Tibial nerve (tissue), 4 donors: ENCODE data around the gene DZIP1L. TPM values are rescaled to one million over a fixed set of nuclear protein-coding genes. Genes with fewer than 3 reads are reported as not detected.

Experiments
- DNase-seq, 2 donors: peaks; one replicate each; pipeline ENCODE4 v3.0.0-alpha.2; 2019; ENCODE audit warnings: low spot score in 2 of 2
- H3K27ac ChIP-seq, 4 donors: fragments of 200-600 bp; sonication (generic) in 3 of 4; one replicate each; pipeline ENCODE4 v1.5.1; 2017 to 2019; ENCODE audit warnings: mild to moderate bottlenecking in 1 of 4
- H3K27me3 ChIP-seq, 2 donors: fragments of 200-600 bp; sonication (generic) in 1 of 2; one replicate each; pipeline versions ENCODE4 v1.5.1 to v1.6.0; 2017 to 2019
- H3K36me3 ChIP-seq, 3 donors: fragments of 200-600 bp; sonication (generic); one replicate each; pipeline ENCODE4 v1.5.1; 2018 to 2019
- H3K4me1 ChIP-seq, 4 donors: fragments of 200-600 bp; sonication (generic) in 3 of 4; one replicate each; pipeline ENCODE4 v1.5.1; 2017 to 2019
- H3K4me3 ChIP-seq, 4 donors: fragments of 200-600 bp; sonication (generic) in 3 of 4; one replicate each; pipeline ENCODE4 v1.5.1; 2017 to 2019; ENCODE audit warnings: mild to moderate bottlenecking in 1 of 4, moderate library complexity in 1 of 4
- H3K9me3 ChIP-seq, 4 donors: fragments of 200-600 bp; sonication (generic) in 3 of 4; one replicate each; pipeline ENCODE4 v1.5.1; 2017 to 2019
- CTCF ChIP-seq, 5 experiments: fragments of 200-600 bp in 3 of 5; fragments of 450-650 bp in 2 of 5; sonication (generic) in 3 of 5; IDR thresholded peaks; one replicate each; pipeline ENCODE4 v1.5.1; 2016 to 2019; ENCODE audit warnings: antibody characterized with exemption in 5 of 5, mild to moderate bottlenecking in 3 of 5, moderate library complexity in 2 of 5
- EP300 ChIP-seq, 2 donors: sonication (generic); formaldehyde crosslinking; IDR thresholded peaks; one replicate each; pipeline ENCODE4 v1.6.1; 2017; ENCODE audit warnings: antibody characterized with exemption in 2 of 2, mild to moderate bottlenecking in 1 of 2
- POLR2A ChIP-seq, 2 donors: fragments of 450-650 bp; IDR thresholded peaks; one replicate each; pipeline ENCODE4 v1.6.1; 2017; ENCODE audit warnings: antibody characterized with exemption in 2 of 2, mild to moderate bottlenecking in 2 of 2, moderate library complexity in 2 of 2
- WGBS, 2 donors: methylation state at CpG; one replicate each; pipeline ENCODE4 v1.1.5; 2018; 5-methylcytosine and 5-hydroxymethylcytosine counted together
- total RNA-seq, 4 donors: library from RNA; depleted of rRNA; stranded (reverse); fragments of >200 nt; gene quantifications; one replicate each; pipeline ENCODE4 v1.1.0, GENCODE V29; 2016

Gene DZIP1L
- total RNA-seq, 4 donors from 2014 or later, result 40.2 to 64.5 (median 42.8) TPM

DNA sequence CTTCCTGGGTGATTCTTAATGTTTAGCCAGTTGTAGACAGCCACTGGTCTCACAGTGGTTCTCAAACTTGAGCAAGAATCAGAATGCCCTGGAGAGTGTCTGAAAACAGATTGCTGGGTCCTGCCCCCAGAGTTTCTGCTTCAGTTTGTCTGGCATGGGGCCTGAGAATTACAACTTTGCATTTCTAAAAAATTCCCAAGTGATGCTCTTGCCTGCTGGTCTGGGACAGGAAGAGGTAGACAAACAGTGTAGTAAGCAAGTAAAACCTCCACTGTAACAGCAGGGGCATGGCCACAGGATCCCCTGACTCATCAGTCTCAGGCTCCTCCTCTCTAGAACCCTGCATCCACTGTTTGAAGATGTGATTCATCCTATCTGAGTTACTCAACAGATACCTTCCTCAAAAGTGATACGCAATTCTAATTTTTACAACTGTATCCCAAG, 36.5 kb downstream of the DZIP1L start:
- Histone ChIP-seq H3K27me3 (no peaks in the 10 kb centered on the region), H3K27ac (no peak overlapping the region), H3K9me3 (peaks cover 0 to 9% (median 0%) of the 10 kb centered on the region in 4 donors), H3K36me3 (peaks cover 0 to 98% (median 0%) of the 10 kb centered on the region in 3 donors), H3K4me3 (no peak overlapping the region), H3K4me1 (no peaks in the 10 kb centered on the region)
- TF ChIP-seq CTCF (IDR thresholded peaks at IDR 0.05) (no peak), POLR2A (IDR thresholded peaks at IDR 0.05) (no peak), EP300 (IDR thresholded peaks at IDR 0.05) (no peak)
- WGBS, 2 donors, result 0% methylated on average over 1 of the region's 1 CpG
- DNase-seq, result no peak

DNA sequence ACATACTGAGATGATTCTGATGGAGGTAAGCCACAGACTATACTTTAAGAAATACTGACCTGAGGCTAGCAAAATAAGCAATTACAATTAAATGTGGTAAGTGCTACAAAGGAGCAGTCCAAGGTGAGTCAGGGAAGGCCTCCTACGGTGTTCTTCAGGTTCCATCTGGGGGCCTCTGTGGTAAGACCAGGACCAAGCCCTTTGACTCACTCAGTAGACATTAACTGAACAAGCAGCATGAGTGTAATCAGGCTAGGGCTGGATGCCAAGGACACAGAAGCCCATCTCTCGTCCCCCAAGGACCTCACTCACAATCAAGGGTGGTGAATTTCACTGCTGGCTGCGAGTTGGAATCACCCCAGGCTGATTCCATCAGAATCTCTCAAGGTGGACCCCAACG, 37.3 kb downstream of the DZIP1L start:
- 89 to 90% methylated on average over 4 of the region's 4 CpGs for WGBS, 2 donors
- Histone ChIP-seq H3K4me1 (no peaks in the 10 kb centered on the region), H3K9me3 (peaks cover 0 to 13% (median 0%) of the 10 kb centered on the region in 4 donors), H3K27me3 (no peaks in the 10 kb centered on the region), H3K27ac (no peak overlapping the region), H3K36me3 (peaks cover 0 to 98% (median 0%) of the 10 kb centered on the region in 3 donors), H3K4me3 (no peak overlapping the region)
- TF ChIP-seq EP300 (IDR thresholded peaks at IDR 0.05) (no peak), POLR2A (IDR thresholded peaks at IDR 0.05) (no peak), CTCF (IDR thresholded peaks at IDR 0.05) (no peak)
- no peak for DNase-seq

- WGBS, 2 donors, result 82% methylated on average over 6 to 8 of the region's 8 CpGs
- Histone ChIP-seq H3K4me3 (no peak overlapping the region), H3K9me3 (peaks cover 0 to 13% (median 0%) of the 10 kb centered on the region in 4 donors), H3K36me3 (peaks cover 0 to 84% (median 0%) of the 10 kb centered on the region in 3 donors), H3K27me3 (no peaks in the 10 kb centered on the region), H3K27ac (no peak overlapping the region), H3K4me1 (no peaks in the 10 kb centered on the region)
- TF ChIP-seq CTCF (IDR thresholded peaks at IDR 0.05) (no peak), EP300 (IDR thresholded peaks at IDR 0.05) (no peak), POLR2A (IDR thresholded peaks at IDR 0.05) (no peak)
- no peak for DNase-seq
Measured at GRCh38 chr3:138072796-138073195, 42.6 kb downstream of the DZIP1L start.

DNA sequence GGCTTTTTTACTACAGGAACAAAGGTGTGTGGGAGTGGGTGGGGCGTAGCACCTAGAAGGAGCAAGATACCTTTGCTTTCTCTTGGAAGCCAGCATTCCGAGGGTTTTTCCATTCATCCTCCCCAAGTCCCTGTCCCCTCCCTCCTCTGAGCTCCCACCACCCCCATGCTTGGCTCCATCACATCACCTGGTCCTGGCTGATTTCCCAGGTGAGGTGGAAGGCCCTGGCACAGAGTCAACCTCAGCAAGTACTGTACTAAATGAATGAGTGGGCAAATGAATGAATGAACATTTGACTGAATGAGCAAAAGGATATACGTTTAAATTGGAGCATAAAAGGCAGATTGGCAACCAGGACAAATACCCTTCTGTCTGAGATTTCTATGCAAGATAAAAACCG, 45.4 kb downstream of the DZIP1L start:
- H3K27ac ChIP-seq, result no peak overlapping the region
- TF ChIP-seq POLR2A (IDR thresholded peaks at IDR 0.05), result no peak
- no peak for TF ChIP-seq EP300 (IDR thresholded peaks at IDR 0.05)
- TF ChIP-seq CTCF (IDR thresholded peaks at IDR 0.05), result no peak
- no peaks in the 10 kb centered on the region for H3K4me1 ChIP-seq
- 80 to 81% methylated on average over 4 of the region's 4 CpGs for WGBS, 2 donors
- DNase-seq, result no peak
- H3K27me3 ChIP-seq, result no peaks in the 10 kb centered on the region
- no peak overlapping the region for H3K4me3 ChIP-seq
- H3K36me3 ChIP-seq, result peaks cover 0 to 84% (median 0%) of the 10 kb centered on the region in 3 donors
- H3K9me3 ChIP-seq, result peaks cover 0 to 10% (median 0%) of the 10 kb centered on the region in 4 donors

- TF ChIP-seq POLR2A (IDR thresholded peaks at IDR 0.05) (no peak), CTCF (IDR thresholded peaks at IDR 0.05) (peak; percentile 92 to 96 (median 94)), EP300 (IDR thresholded peaks at IDR 0.05) (no peak)
- H3K9me3 ChIP-seq, result peaks cover 0 to 2% (median 0%) of the 10 kb centered on the region in 4 donors
- no peak overlapping the region for H3K4me3 ChIP-seq
- no peaks in the 10 kb centered on the region for H3K4me1 ChIP-seq
- DNase-seq, result peak; percentile 62 to 74
- peaks cover 0 to 84% (median 0%) of the 10 kb centered on the region in 3 donors for H3K36me3 ChIP-seq
- no peak overlapping the region for H3K27ac ChIP-seq
- H3K27me3 ChIP-seq, result no peaks in the 10 kb centered on the region
- WGBS, 2 donors, result 22 to 28% methylated on average over 9 to 14 of the region's 14 CpGs
Measured at GRCh38 chr3:138068579-138069174, 46.7 kb downstream of the DZIP1L start.
